Loucy (cell line): ENCODE results near the gene CDC20B.

Experiments
- H2AFZ ChIP-seq: fragments of 200-600 bp; sonication (generic); 2 replicates; pipeline ENCODE4 v1.6.0; 2016; ENCODE audit warnings: antibody characterized with exemption, mild to moderate bottlenecking, low read length, moderate library complexity
- H3F3A ChIP-seq: fragments of 200-600 bp; 2 replicates; pipeline ENCODE4 v1.6.0; 2016; ENCODE audit warnings: antibody characterized with exemption, low read depth, mild to moderate bottlenecking
- H3K27me3 ChIP-seq: fragments of 200-600 bp; sonication (generic); 2 replicates; pipeline ENCODE4 v1.6.1; 2014; ENCODE audit warnings: low read length, mild to moderate bottlenecking; ENCODE audit not compliant: insufficient read depth, poor library complexity, severe bottlenecking
- H3K36me3 ChIP-seq: fragments of 200-600 bp; sonication (generic); 2 replicates; pipeline ENCODE4 v1.6.1; 2016; ENCODE audit warnings: low read length; ENCODE audit not compliant: insufficient read depth
- H3K4me1 ChIP-seq: fragments of 200-600 bp; sonication (generic); 2 replicates; pipeline ENCODE4 v1.5.1; 2014; ENCODE audit warnings: low read length, mild to moderate bottlenecking; ENCODE audit not compliant: insufficient read depth, poor library complexity, severe bottlenecking
- H3K4me2 ChIP-seq: fragments of 200-600 bp; sonication (generic); 2 replicates; pipeline ENCODE4 v1.6.0; 2014; ENCODE audit warnings: antibody characterized with exemption, low read length, low read depth, mild to moderate bottlenecking; ENCODE audit not compliant: poor library complexity, severe bottlenecking
- H3K4me3 ChIP-seq: fragments of 200-600 bp; sonication (generic); 2 replicates; pipeline ENCODE4 v1.5.1; 2014; ENCODE audit warnings: low read length, mild to moderate bottlenecking, mixed read lengths; ENCODE audit not compliant: poor library complexity, severe bottlenecking
- H3K79me2 ChIP-seq: fragments of 200-600 bp; sonication (generic); 2 replicates; pipeline ENCODE4 v1.6.1; 2014; ENCODE audit warnings: low read length; ENCODE audit not compliant: insufficient read depth
- H3K9ac ChIP-seq: fragments of 200-600 bp; sonication (generic); 2 replicates; pipeline ENCODE4 v1.6.0; 2014; ENCODE audit warnings: mild to moderate bottlenecking, low read depth, low read length, moderate library complexity; ENCODE audit not compliant: poor library complexity, severe bottlenecking
- H3K9me2 ChIP-seq: fragments of 200-600 bp; sonication (generic); replicated peaks from 2 replicates; pipeline ENCODE4 v1.6.1; 2016; ENCODE audit warnings: low read depth, low read length, mixed read lengths
- H3K9me3 ChIP-seq: fragments of 200-600 bp; sonication (generic); 2 replicates; pipeline ENCODE4 v1.6.1; 2014; ENCODE audit warnings: mild to moderate bottlenecking, antibody characterized with exemption, low read length, low read depth; ENCODE audit not compliant: insufficient read depth
- H4K20me1 ChIP-seq: fragments of 200-600 bp; sonication (generic); 2 replicates; pipeline ENCODE4 v1.6.0; 2014; ENCODE audit warnings: antibody characterized with exemption, low read length, mild to moderate bottlenecking; ENCODE audit not compliant: insufficient read depth, poor library complexity, severe bottlenecking
- CTCF ChIP-seq: fragments of 200-600 bp; sonication (generic); conservative IDR thresholded peaks from 2 replicates; pipeline ENCODE4 v1.5.1; 2014; ENCODE audit warnings: mild to moderate bottlenecking, antibody characterized with exemption, low read length
- EZH2phosphoT487 ChIP-seq: fragments of 200-600 bp; IDR thresholded peaks from 2 replicates; pipeline ENCODE4 v1.6.1; 2018; ENCODE audit warnings: antibody characterized with exemption, mild to moderate bottlenecking, moderate library complexity, borderline replicate concordance

The CDC20B gene

GRCh38 chr5:55205001-55205400, 32.0 kb upstream of the CDC20B start:
- Histone ChIP-seq H2AFZ (no peak overlapping the region), H3K9ac (no peak overlapping the region), H3K27me3 (no peaks in the 10 kb centered on the region)

GRCh38 chr5:55191165-55191564, 18.2 kb upstream of the CDC20B start:
- no peak overlapping the region for H3K9ac ChIP-seq
- H3F3A ChIP-seq, result no peaks in the 10 kb centered on the region
- no peaks in the 10 kb centered on the region for H3K36me3 ChIP-seq
- no peaks in the 10 kb centered on the region for H3K4me1 ChIP-seq
- no peak overlapping the region for H3K4me2 ChIP-seq
- H2AFZ ChIP-seq, result no peak overlapping the region
- H3K79me2 ChIP-seq, result no peaks in the 10 kb centered on the region
- H3K9me2 ChIP-seq, result no peaks in the 10 kb centered on the region
- TF ChIP-seq EZH2phosphoT487 (no peak), CTCF (no peak)
- H3K27me3 ChIP-seq, result no peaks in the 10 kb centered on the region
- H4K20me1 ChIP-seq, result no peaks in the 10 kb centered on the region
- no peaks in the 10 kb centered on the region for H3K9me3 ChIP-seq
- H3K4me3 ChIP-seq, result no peak overlapping the region

More at GRCh38 chr5:55205001-55205400, 32.0 kb upstream of the CDC20B start:
- Histone ChIP-seq H3K79me2 (no peaks in the 10 kb centered on the region), H3K4me3 (no peak overlapping the region), H3K9me2 (peaks cover 3% of the 10 kb centered on the region; the same call in 1 of the 2 replicates), H3F3A (no peaks in the 10 kb centered on the region), H3K9me3 (no peaks in the 10 kb centered on the region), H3K36me3 (no peaks in the 10 kb centered on the region), H4K20me1 (no peaks in the 10 kb centered on the region), H3K4me1 (no peaks in the 10 kb centered on the region), H3K4me2 (no peak overlapping the region)
- TF ChIP-seq CTCF (no peak), EZH2phosphoT487 (no peak)

GRCh38 chr5:55188656-55189540, 15.9 kb upstream of the CDC20B start:
- H3K9ac ChIP-seq, result no peak overlapping the region
- no peaks in the 10 kb centered on the region for H4K20me1 ChIP-seq
- H3K79me2 ChIP-seq, result no peaks in the 10 kb centered on the region
- H3K4me3 ChIP-seq, result no peak overlapping the region
- H3K4me1 ChIP-seq, result no peaks in the 10 kb centered on the region
- H3K27me3 ChIP-seq, result no peaks in the 10 kb centered on the region
- H3K9me3 ChIP-seq, result no peaks in the 10 kb centered on the region
- H3K4me2 ChIP-seq, result no peak overlapping the region
- TF ChIP-seq EZH2phosphoT487 (no peak), CTCF (no peak)
- no peaks in the 10 kb centered on the region for H3F3A ChIP-seq
- peak overlapping the region; percentile 25; the same call in 1 of the 2 replicates for H2AFZ ChIP-seq
- H3K9me2 ChIP-seq, result no peaks in the 10 kb centered on the region
- no peaks in the 10 kb centered on the region for H3K36me3 ChIP-seq
